HG03064 (cell line): ENCODE measurements around the gene WNK1.
"Not testable (repeated sequence)": the region's sequence is repeated elsewhere in the genome, so short reads cannot be mapped to it uniquely, and the experiment has no call there.

Experiments
- ATAC-seq: cut with Tn5 transposase; IDR thresholded peaks from one replicate; pipeline ENCODE4 v1.9.1; 2021; ENCODE audit warnings: low read depth; ENCODE audit not compliant: unreplicated experiment

Gene WNK1

GRCh38 chr12:739349-739748 lies 13.0 kb upstream of the WNK1 start:
- no peak for ATAC-seq

- no peak for ATAC-seq
Observed at GRCh38 chr12:740921-741320, 11.5 kb upstream of the WNK1 start.

GRCh38 chr12:749751-750270 lies 2.6 kb upstream of the WNK1 start:
- ATAC-seq, result no peak

GRCh38 chr12:750366-751191 lies 1.8 kb upstream of the WNK1 start:
- ATAC-seq, result no peak

- peak; percentile 30 for ATAC-seq
Observed at GRCh38 chr12:751192-751998, 984 bp upstream of the WNK1 start.

GRCh38 chr12:752695-753610 lies 574 bp downstream of the WNK1 start:
- ATAC-seq, result peak; percentile 27

- ATAC-seq, result no peak
Observed at GRCh38 chr12:753611-754472, 1.5 kb downstream of the WNK1 start.

- no peak for ATAC-seq
Observed at GRCh38 chr12:754473-754820, 2.1 kb downstream of the WNK1 start.

- ATAC-seq, result no peak
Observed at GRCh38 chr12:754851-755562, 2.6 kb downstream of the WNK1 start.

GRCh38 chr12:759628-760027 lies 7.2 kb downstream of the WNK1 start:
- no peak for ATAC-seq

GRCh38 chr12:761256-761655 lies 8.9 kb downstream of the WNK1 start:
- ATAC-seq, result no peak

- ATAC-seq, result no peak
Observed at GRCh38 chr12:765840-766239, 13.5 kb downstream of the WNK1 start.

- ATAC-seq, result no peak
Observed at GRCh38 chr12:768434-768833, 16.1 kb downstream of the WNK1 start.

- ATAC-seq, result no peak
Observed at GRCh38 chr12:770479-770878, 18.1 kb downstream of the WNK1 start.

GRCh38 chr12:772056-772697 lies 19.8 kb downstream of the WNK1 start:
- no peak for ATAC-seq

GRCh38 chr12:774051-774614 lies 21.8 kb downstream of the WNK1 start:
- ATAC-seq, result no peak

GRCh38 chr12:775973-776771 lies 23.8 kb downstream of the WNK1 start:
- ATAC-seq, result not testable (repeated sequence)
